ENCODE results near the gene BCR.

- TF ChIP-seq CTCF (IDR thresholded peaks at IDR 0.05; ENCODE audit: low read depth, low read length, poor library complexity, severe bottlenecking), result no peak
- TF ChIP-seq EZH2phosphoT487 (IDR thresholded peaks at IDR 0.05; ENCODE audit: borderline replicate concordance, low read length), result no peak
These were observed 99.5 kb downstream of the BCR start for GRCh38 chr22:23279781-23280180.

All from DOHH2 (cell line).